B cell (primary cell): ENCODE data around the gene STRIP1. TPM values are rescaled to one million over a fixed set of nuclear protein-coding genes. Genes with fewer than 3 reads are reported as not detected.
A peak's percentile ranks its signal among the peaks of the same experiment; 100 is the strongest.

Source experiments
- ATAC-seq: fragments of 200-7000 bp; cut with Tn5 transposase; one replicate; pipeline ENCODE4 v1.10.0; 2021; ENCODE audit warnings: low read depth, mild to moderate bottlenecking, moderate number of reproducible peaks, moderate library complexity
- CTCF ChIA-PET: fragments of 350-600 bp; sonication (Branson Sonifier 250); formaldehyde crosslinking; loops from one replicate; lab custom pipeline; 2021; ENCODE audit warnings: antibody characterized with exemption, inconsistent platforms; lab: Charles Lee
- POLR2A ChIA-PET: fragments of 350-600 bp; sonication (Branson Sonifier 250); formaldehyde crosslinking; loops from one replicate; lab custom pipeline; 2021; ENCODE audit warnings: antibody characterized with exemption; lab: Charles Lee
- DNase-seq: peaks from one replicate; pipeline ENCODE4 v3.0.0; 2013
- H2AFZ ChIP-seq: 2 replicates; pipeline ENCODE4 v1.6.1; 2012; ENCODE audit warnings: mild to moderate bottlenecking, low read depth, low read length; ENCODE audit not compliant: insufficient read depth, poor library complexity, severe bottlenecking
- H3K27ac ChIP-seq, 2 donors: 1 replicate in 1 of 2; 2 replicates in 1 of 2; pipeline ENCODE4 v1.5.1; 2012 to 2013; ENCODE audit warnings: low read length in 2 of 2, mild to moderate bottlenecking in 2 of 2, moderate library complexity in 1 of 2
- H3K27me3 ChIP-seq, 4 experiments: fragments of 200-600 bp in 1 of 4; sonication (generic) in 1 of 4; replicated peaks in 1 of 4; 1 replicate in 2 of 4; 2 replicates in 2 of 4; pipeline versions ENCODE4 v1.6.1 to v1.7.0; 2013 to 2016; ENCODE audit warnings: low read length in 3 of 4, mild to moderate bottlenecking in 2 of 4, mixed read lengths in 1 of 4, moderate library complexity in 1 of 4; ENCODE audit not compliant: insufficient read depth in 4 of 4, control insufficient read depth in 3 of 4; ENCODE audit errors: control extremely low read depth in 1 of 4
- H3K36me3 ChIP-seq, 2 experiments: replicated peaks in 1 of 2; 1 replicate in 1 of 2; 2 replicates in 1 of 2; pipeline versions ENCODE4 v1.6.1 to v1.7.1; 2013; ENCODE audit warnings: low read length in 1 of 2; ENCODE audit not compliant: insufficient read depth in 2 of 2, control insufficient read depth in 1 of 2; ENCODE audit errors: control extremely low read depth in 1 of 2, extremely low read depth in 1 of 2
- H3K4me1 ChIP-seq, 2 donors: fragments of 200-600 bp in 1 of 2; sonication (generic) in 1 of 2; 1 replicate in 1 of 2; 2 replicates in 1 of 2; pipeline versions ENCODE4 v1.5.1 to v1.6.1; 2013 to 2017; ENCODE audit warnings: low read length in 2 of 2; ENCODE audit not compliant: control insufficient read depth in 2 of 2, insufficient read depth in 2 of 2
- H3K4me2 ChIP-seq: replicated peaks from 2 replicates; pipeline ENCODE3; 2012; ENCODE audit warnings: mild to moderate bottlenecking, low read depth, low read length; ENCODE audit not compliant: poor library complexity, severe bottlenecking
- H3K4me3 ChIP-seq, 5 experiments: fragments of 200-600 bp in 1 of 5; sonication (generic) in 1 of 5; 1 replicate in 3 of 5; 2 replicates in 2 of 5; pipeline versions ENCODE4 v1.5.1 to v1.7.0; 2011 to 2016; ENCODE audit warnings: low read length in 4 of 5, mild to moderate bottlenecking in 4 of 5, low read depth in 2 of 5, control low read depth in 1 of 5, moderate library complexity in 1 of 5; ENCODE audit not compliant: insufficient read depth in 1 of 5; ENCODE audit errors: control extremely low read depth in 1 of 5, extremely low read depth in 1 of 5
- H3K79me2 ChIP-seq: fragments of 200-600 bp; sonication (generic); one replicate; pipeline ENCODE4 v1.6.0; 2016; ENCODE audit warnings: low read length; ENCODE audit not compliant: control insufficient read depth, insufficient read depth
- H3K9ac ChIP-seq: fragments of 200-600 bp; sonication (generic); 2 replicates; pipeline ENCODE4 v1.6.1; 2017; ENCODE audit warnings: mild to moderate bottlenecking, low read length, moderate library complexity
- H3K9me3 ChIP-seq, 3 donors: one replicate each; pipeline versions ENCODE4 v1.6.1 to v1.7.1; 2013; ENCODE audit warnings: low read length in 2 of 3; ENCODE audit not compliant: control insufficient read depth in 2 of 3, insufficient read depth in 1 of 3; ENCODE audit errors: control extremely low read depth in 1 of 3
- H4K20me1 ChIP-seq: 2 replicates; pipeline ENCODE4 v1.6.0; 2012; ENCODE audit warnings: mild to moderate bottlenecking, low read length; ENCODE audit not compliant: insufficient read depth, control insufficient read depth, poor library complexity, severe bottlenecking
- H3K27ac Mint-ChIP-seq: one replicate; pipeline ENCODE4 v1.8.0; 2021; ENCODE audit warnings: mixed read lengths
- H3K27me3 Mint-ChIP-seq: one replicate; pipeline ENCODE4 v1.8.0; 2021; ENCODE audit warnings: mixed read lengths
- H3K4me1 Mint-ChIP-seq: one replicate; pipeline ENCODE4 v1.8.0; 2021; ENCODE audit warnings: mixed read lengths
- H3K4me3 Mint-ChIP-seq: one replicate; pipeline ENCODE4 v1.8.0; 2021; ENCODE audit warnings: mixed read lengths
- H3K9me3 Mint-ChIP-seq: one replicate; pipeline ENCODE4 v1.8.0; 2022; ENCODE audit warnings: mixed read lengths; ENCODE audit not compliant: insufficient read depth
- EZH2 ChIP-seq: IDR thresholded peaks from 2 replicates; pipeline ENCODE4 v1.6.1; 2012; ENCODE audit warnings: borderline replicate concordance, low read depth, mild to moderate bottlenecking, moderate library complexity, low read length; ENCODE audit not compliant: insufficient read depth, poor library complexity, severe bottlenecking
- WGBS: methylation state at CpG from one replicate; pipeline ENCODE4 v1.1.5; 2013; ENCODE audit warnings: missing lambda C conversion rate; ENCODE audit not compliant: insufficient coverage; 5-methylcytosine and 5-hydroxymethylcytosine counted together
- intact Hi-C: fragments of 100-400 bp; cut with micrococcal nuclease; formaldehyde crosslinking; loops from one replicate; pipeline ENCODE4 v1.10.0; 2022
- polyA plus RNA-seq: library from polyadenylated mRNA; depleted of rRNA; stranded (reverse); fragments of >200 nt; gene quantifications from 2 replicates; pipeline ENCODE4 v1.2.3, GENCODE V29; 2012
- total RNA-seq, 2 donors: library from RNA; stranded (reverse); fragments of 120-200 nt in 1 of 2; gene quantifications; 1 replicate in 1 of 2; 2 replicates in 1 of 2; pipeline versions ENCODE4 v1.2.3 to v1.2.4, GENCODE V29; 2013 to 2022
- TF ChIP-seq, protein P1 (sequence below): fragments of 200-600 bp; IDR thresholded peaks from one replicate; pipeline ENCODE4 v1.8.0; 2022; ENCODE audit warnings: antibody characterized with exemption, mild to moderate bottlenecking

The STRIP1 gene
- total and polyA plus RNA-seq, 2 donors (not counting 1 experiment from before 2014, with no cell fraction given): 41.5 to 105 TPM

DNA sequence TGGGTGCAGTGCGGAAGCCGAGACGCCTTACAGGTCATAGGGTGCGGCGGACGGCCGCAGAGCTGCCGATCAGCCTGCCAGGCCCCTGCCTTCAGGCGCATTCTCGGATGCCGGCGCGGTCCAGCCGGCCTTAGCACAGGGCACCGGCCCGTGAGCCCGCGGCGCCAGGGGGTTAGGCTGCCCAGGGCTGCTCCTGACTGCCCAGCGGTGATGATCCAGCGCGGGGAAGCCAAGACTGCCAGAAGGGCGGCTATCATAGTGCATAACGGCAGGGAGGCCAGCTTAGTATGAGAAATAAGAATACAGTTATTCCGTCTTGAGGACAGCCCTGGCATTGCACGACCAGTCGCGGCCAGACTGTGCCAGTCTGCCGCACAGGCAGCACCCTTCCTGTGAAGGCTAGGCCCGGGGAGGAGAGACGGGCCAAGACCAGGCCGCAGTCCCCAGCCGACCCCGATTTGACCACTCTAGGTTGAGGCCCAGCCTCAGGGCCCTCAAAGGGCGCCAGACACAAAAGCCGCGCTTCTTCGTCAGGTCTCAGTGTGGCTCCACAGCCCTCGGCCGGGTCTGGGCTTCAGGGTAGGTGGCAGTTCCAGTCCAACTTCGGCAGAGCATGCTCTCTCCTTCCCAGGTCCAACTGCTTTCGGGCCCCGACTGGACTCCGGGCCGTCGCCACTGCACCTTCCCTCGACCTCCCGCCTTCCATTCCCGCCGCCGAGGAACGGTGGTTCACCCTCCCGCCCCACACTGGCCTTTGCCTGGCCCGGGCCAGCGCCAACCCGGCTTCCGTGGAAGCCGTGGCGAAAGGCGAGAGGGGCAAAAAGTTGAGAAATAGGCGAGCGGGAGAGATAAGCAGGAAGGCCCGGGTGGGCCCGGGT is 35.2 kb downstream of the STRIP1 start:
- WGBS: 10% methylated on average over 60 of the region's 64 CpGs
- Mint-ChIP-seq H3K9me3 (no peaks in the 10 kb centered on the region), H3K27ac (no peak overlapping the region), H3K4me3 (peak overlapping the region; percentile 94), H3K4me1 (peaks cover 25% of the 10 kb centered on the region), H3K27me3 (peaks cover 66% of the 10 kb centered on the region)
- ChIA-PET CTCF (interaction anchor here (1.0 to 1.4 kb wide), 3 partner anchors 10 to 17 kb away, joined by 3 to 4 read pairs (median 4); no protein-coding TSS in a partner anchor), POLR2A (interaction anchor here (1.4 kb wide), 1 partner anchor 10 kb away, joined by 6 read pairs; no protein-coding TSS in a partner anchor)
- H3K4me3 ChIP-seq: peak overlapping the region in 4 of 5 experiments; percentile 9 to 60 (median 44)
- H4K20me1 ChIP-seq: peaks cover 4% of the 10 kb centered on the region
- peak overlapping the region; percentile 35 for H3K9ac ChIP-seq
- peaks cover 0 to 68% (median 45%) of the 10 kb centered on the region in 4 experiments for H3K27me3 ChIP-seq
- peak overlapping the region; percentile 81 for H3K4me2 ChIP-seq
- H3K36me3 ChIP-seq: no peaks in the 10 kb centered on the region
- H2AFZ ChIP-seq: peak overlapping the region; percentile 53
- no peak for ATAC-seq
- no peak overlapping the region for H3K27ac ChIP-seq
- H3K79me2 ChIP-seq: no peaks in the 10 kb centered on the region
- peaks cover 34 to 40% of the 10 kb centered on the region in 2 donors for H3K4me1 ChIP-seq
- TF ChIP-seq EZH2: peak; percentile 99
- TF ChIP-seq, protein P1, sequence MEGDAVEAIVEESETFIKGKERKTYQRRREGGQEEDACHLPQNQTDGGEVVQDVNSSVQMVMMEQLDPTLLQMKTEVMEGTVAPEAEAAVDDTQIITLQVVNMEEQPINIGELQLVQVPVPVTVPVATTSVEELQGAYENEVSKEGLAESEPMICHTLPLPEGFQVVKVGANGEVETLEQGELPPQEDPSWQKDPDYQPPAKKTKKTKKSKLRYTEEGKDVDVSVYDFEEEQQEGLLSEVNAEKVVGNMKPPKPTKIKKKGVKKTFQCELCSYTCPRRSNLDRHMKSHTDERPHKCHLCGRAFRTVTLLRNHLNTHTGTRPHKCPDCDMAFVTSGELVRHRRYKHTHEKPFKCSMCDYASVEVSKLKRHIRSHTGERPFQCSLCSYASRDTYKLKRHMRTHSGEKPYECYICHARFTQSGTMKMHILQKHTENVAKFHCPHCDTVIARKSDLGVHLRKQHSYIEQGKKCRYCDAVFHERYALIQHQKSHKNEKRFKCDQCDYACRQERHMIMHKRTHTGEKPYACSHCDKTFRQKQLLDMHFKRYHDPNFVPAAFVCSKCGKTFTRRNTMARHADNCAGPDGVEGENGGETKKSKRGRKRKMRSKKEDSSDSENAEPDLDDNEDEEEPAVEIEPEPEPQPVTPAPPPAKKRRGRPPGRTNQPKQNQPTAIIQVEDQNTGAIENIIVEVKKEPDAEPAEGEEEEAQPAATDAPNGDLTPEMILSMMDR: no peak
- peaks cover 0 to 35% (median 0%) of the 10 kb centered on the region in 3 donors for H3K9me3 ChIP-seq
- DNase-seq: peak; percentile 70
- intact Hi-C loops: loop anchor here (2.0 kb wide), 1 partner anchor 13 kb away; no protein-coding TSS in a partner anchor
